Activated CD4-positive, alpha-beta T cell treated with anti-CD3 and anti-CD28 coated beads, Interleukin-2, amount 10 ng/mL, durations not matched to agents 7 days and 5 days (primary cell): ENCODE measurements around the gene DTX2. TPM values are rescaled to one million over a fixed set of nuclear protein-coding genes. Genes with fewer than 3 reads are reported as not detected.
"Not testable (repeated sequence)": the region's sequence is repeated elsewhere in the genome, so short reads cannot be mapped to it uniquely, and the experiment has no call there.

Source experiments
- CTCF ChIA-PET: fragments of 350-600 bp; sonication (Branson Sonifier 250); formaldehyde crosslinking; loops from one replicate; lab custom pipeline; 2021; ENCODE audit warnings: antibody characterized with exemption; lab: Charles Lee
- POLR2A ChIA-PET: fragments of 350-600 bp; sonication (Branson Sonifier 250); formaldehyde crosslinking; loops from one replicate; lab custom pipeline; 2021; ENCODE audit warnings: antibody characterized with exemption; lab: Charles Lee
- DNase-seq: peaks from one replicate; pipeline ENCODE4 v3.0.0-alpha.2; 2020
- H3K27ac Mint-ChIP-seq: one replicate; pipeline ENCODE4 v1.8.0; 2021; ENCODE audit warnings: mild to moderate bottlenecking, moderate library complexity, mixed read lengths
- H3K27me3 Mint-ChIP-seq: one replicate; pipeline ENCODE4 v1.8.0; 2021; ENCODE audit warnings: mixed read lengths
- H3K36me3 Mint-ChIP-seq: one replicate; pipeline ENCODE4 v1.8.0; 2021; ENCODE audit warnings: low read depth, mixed read lengths
- H3K4me1 Mint-ChIP-seq: one replicate; pipeline ENCODE4 v1.8.0; 2021; ENCODE audit warnings: mixed read lengths
- H3K4me3 Mint-ChIP-seq: one replicate; pipeline ENCODE4 v1.8.0; 2021; ENCODE audit warnings: mild to moderate bottlenecking, moderate library complexity, mixed read lengths
- H3K9me3 Mint-ChIP-seq: one replicate; pipeline ENCODE4 v1.8.0; 2021; ENCODE audit warnings: mixed read lengths
- total RNA-seq, 2 experiments: library from RNA; stranded (reverse); gene quantifications; one replicate each; pipeline ENCODE4 v1.2.3, GENCODE V29; 2021

The DTX2 gene
- total RNA-seq, 2 experiments from 2014 or later: 31.5 to 35.8 TPM

DNA sequence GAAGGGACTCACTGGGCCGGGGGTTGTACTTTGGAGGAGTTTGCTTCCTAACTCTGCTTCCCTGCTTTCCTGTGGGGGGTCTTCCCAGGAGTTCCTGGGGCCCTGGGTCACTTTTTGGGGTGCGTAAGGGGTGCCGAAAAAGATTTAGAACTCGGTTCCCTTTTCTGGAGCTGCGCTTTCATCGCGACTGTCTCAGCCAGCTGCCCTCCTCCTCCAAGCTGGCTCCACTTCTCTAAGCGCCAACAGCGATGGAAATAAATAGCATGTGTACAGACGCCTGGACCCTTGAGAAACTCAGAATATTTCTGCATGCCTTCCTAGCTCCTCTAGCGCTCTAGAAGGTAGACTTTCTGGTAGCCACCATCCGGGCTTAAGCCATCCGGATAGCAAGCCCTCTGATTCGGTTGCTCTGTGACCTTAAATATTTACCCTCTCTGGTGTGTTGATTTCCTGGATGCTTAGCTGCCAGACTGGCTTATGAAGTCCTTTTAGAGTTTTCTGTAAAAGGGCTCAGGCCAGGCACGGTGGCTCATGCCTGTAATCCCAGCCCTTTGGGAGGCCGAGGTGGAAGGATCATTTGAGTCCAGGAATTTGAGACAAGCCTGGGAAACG lies 868 bp downstream of the DTX2 start:
- H3K9me3 Mint-ChIP-seq, CTCF ChIA-PET, H3K4me3 Mint-ChIP-seq, H3K27me3 Mint-ChIP-seq, DNase-seq, POLR2A ChIA-PET, H3K27ac Mint-ChIP-seq, H3K36me3 Mint-ChIP-seq, H3K4me1 Mint-ChIP-seq: not testable (repeated sequence)

DNA sequence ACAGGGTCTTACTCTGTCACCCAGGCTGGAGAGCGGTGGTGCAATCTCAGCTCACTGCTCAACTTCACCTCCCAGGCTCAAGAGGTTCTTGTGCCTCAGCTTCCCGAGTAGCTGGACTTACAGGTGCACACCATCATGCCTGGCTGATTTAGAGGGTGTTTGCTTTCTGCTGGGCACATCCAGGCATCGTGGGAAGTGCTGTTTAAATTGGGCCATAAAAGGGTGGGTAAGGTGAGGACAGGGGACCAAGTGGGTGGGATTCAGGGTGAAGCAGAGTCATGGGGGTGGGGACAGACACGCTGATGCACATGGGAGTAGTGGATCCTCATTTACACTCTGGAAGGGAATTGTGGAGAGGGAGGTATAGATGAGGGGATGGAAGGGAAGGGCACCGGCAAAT lies 3.5 kb downstream of the DTX2 start:
- H3K27ac Mint-ChIP-seq, CTCF ChIA-PET, H3K4me3 Mint-ChIP-seq, H3K4me1 Mint-ChIP-seq, DNase-seq, H3K36me3 Mint-ChIP-seq, POLR2A ChIA-PET, H3K9me3 Mint-ChIP-seq, H3K27me3 Mint-ChIP-seq: not testable (repeated sequence)

DNA sequence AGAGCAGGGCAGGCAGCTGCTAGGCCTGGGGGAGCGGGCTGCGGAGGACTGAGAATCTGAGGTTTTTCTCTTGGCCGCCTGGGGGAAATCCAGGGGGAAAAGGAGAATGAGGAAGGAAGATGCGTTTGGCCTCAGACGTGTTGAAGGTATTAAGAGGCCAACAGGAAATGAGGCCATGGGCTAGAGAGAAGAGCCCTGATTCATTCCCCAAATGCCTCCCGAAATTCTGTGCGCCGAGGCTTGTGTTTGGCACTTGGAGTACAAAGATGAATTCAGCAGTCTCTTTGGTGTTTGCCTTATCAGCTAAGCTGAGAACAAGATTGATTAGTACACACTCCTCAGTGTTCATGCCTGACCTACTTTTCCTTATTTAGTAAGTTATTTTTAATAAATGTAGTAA lies 4.4 kb downstream of the DTX2 start:
- H3K27me3 Mint-ChIP-seq, H3K9me3 Mint-ChIP-seq, DNase-seq, CTCF ChIA-PET, H3K27ac Mint-ChIP-seq, H3K36me3 Mint-ChIP-seq, H3K4me3 Mint-ChIP-seq, H3K4me1 Mint-ChIP-seq, POLR2A ChIA-PET: not testable (repeated sequence)

GRCh38 chr7:76467743-76468404 lies 6.4 kb downstream of the DTX2 start:
- H3K4me1 Mint-ChIP-seq, H3K9me3 Mint-ChIP-seq, H3K27ac Mint-ChIP-seq, CTCF ChIA-PET, H3K36me3 Mint-ChIP-seq, H3K4me3 Mint-ChIP-seq, H3K27me3 Mint-ChIP-seq, POLR2A ChIA-PET, DNase-seq: not testable (repeated sequence)

DNA sequence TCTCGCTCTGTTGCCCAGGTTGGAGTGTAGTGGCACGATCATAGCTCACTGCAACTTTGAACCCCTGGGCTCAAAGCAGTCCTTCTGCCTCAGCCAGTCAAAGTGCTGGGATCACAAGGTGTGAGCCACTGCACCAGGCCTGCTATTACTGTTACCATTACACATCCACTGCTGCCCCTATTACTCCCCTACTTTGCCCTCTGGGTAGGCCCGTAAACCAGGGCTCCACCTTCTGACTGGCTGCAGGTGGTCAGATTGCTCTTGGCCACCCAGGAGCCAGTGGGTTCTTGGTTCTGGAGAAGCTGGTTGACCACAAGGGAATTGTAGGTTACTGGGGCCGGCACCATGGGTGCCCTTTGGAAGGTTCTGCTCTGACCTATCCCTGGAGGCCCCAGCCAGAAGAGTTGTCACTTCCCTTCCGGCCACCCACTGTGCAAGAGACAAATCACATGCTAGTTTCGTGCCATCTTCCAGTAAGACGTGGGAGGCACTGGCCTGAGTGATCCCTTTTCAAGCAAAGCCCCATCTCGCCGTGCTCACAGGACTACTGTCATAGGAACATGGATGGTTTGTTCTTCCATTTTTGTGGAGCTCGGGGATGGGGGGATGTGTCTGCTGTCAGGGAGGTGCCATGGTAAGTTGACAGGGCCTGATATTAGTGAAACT lies 10.2 kb downstream of the DTX2 start:
- H3K4me3 Mint-ChIP-seq, H3K9me3 Mint-ChIP-seq, DNase-seq, POLR2A ChIA-PET, H3K27ac Mint-ChIP-seq, H3K4me1 Mint-ChIP-seq, CTCF ChIA-PET, H3K27me3 Mint-ChIP-seq, H3K36me3 Mint-ChIP-seq: not testable (repeated sequence)

- CTCF ChIA-PET, H3K9me3 Mint-ChIP-seq, H3K36me3 Mint-ChIP-seq, H3K27ac Mint-ChIP-seq, H3K4me1 Mint-ChIP-seq, H3K27me3 Mint-ChIP-seq, POLR2A ChIA-PET, H3K4me3 Mint-ChIP-seq, DNase-seq: not testable (repeated sequence)
Observed at GRCh38 chr7:76473097-76473496, 11.6 kb downstream of the DTX2 start.

GRCh38 chr7:76476280-76476679 lies 14.8 kb downstream of the DTX2 start:
- H3K27ac Mint-ChIP-seq, H3K27me3 Mint-ChIP-seq, H3K36me3 Mint-ChIP-seq, H3K4me3 Mint-ChIP-seq, CTCF ChIA-PET, H3K9me3 Mint-ChIP-seq, DNase-seq, H3K4me1 Mint-ChIP-seq, POLR2A ChIA-PET: not testable (repeated sequence)

DNA sequence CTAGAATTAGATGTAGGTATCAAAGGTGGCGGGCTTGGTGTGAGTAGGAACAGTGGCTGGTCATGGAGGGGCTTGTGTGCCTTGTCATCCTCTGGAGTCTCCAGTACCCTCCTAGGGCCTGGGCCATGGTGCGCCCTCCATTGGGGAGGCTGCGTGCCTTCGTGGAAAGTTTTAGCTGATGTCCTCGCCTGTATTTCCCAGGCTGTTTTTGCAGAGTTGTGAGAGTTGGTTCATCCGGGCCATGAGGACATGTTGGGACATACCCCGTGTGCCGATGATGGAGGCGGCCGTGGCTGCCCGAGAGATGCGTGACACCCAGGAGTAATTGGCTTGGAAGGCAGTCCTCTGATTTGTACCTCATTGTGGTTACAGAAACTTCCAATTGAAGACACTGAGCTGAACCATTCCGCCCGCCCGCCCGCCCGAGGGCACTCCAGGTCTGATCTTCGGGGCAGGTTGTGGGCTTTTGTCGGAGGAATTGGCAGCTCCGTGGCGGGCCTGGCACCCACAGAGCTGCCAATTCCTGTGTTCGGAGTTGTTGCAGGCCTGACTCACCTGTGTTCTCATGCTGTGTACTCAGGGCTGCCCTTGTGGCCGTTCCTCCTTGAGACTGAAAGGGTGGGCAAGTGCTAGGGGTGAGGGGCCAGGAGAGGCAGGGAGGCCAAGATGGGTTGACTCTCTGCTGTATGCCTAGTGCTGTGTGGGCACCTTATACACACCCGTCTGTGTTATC lies 15.4 kb downstream of the DTX2 start:
- H3K36me3 Mint-ChIP-seq, DNase-seq, CTCF ChIA-PET, H3K27ac Mint-ChIP-seq, H3K4me1 Mint-ChIP-seq, H3K9me3 Mint-ChIP-seq, H3K27me3 Mint-ChIP-seq, POLR2A ChIA-PET, H3K4me3 Mint-ChIP-seq: not testable (repeated sequence)

- DNase-seq, POLR2A ChIA-PET, H3K4me3 Mint-ChIP-seq: not testable (repeated sequence)
Observed at GRCh38 chr7:76479628-76480027, 18.1 kb downstream of the DTX2 start.

GRCh38 chr7:76480403-76481253 lies 19.1 kb downstream of the DTX2 start:
- CTCF ChIA-PET, DNase-seq, H3K27me3 Mint-ChIP-seq, H3K4me3 Mint-ChIP-seq, H3K4me1 Mint-ChIP-seq, POLR2A ChIA-PET, H3K9me3 Mint-ChIP-seq, H3K27ac Mint-ChIP-seq: not testable (repeated sequence)
- H3K36me3 Mint-ChIP-seq: peaks cover 12% of the 10 kb centered on the region

More at GRCh38 chr7:76479628-76480027, 18.1 kb downstream of the DTX2 start:
- H3K27me3 Mint-ChIP-seq, CTCF ChIA-PET, H3K27ac Mint-ChIP-seq, H3K9me3 Mint-ChIP-seq, H3K4me1 Mint-ChIP-seq: not testable (repeated sequence)
- H3K36me3 Mint-ChIP-seq: peaks cover 12% of the 10 kb centered on the region

DNA sequence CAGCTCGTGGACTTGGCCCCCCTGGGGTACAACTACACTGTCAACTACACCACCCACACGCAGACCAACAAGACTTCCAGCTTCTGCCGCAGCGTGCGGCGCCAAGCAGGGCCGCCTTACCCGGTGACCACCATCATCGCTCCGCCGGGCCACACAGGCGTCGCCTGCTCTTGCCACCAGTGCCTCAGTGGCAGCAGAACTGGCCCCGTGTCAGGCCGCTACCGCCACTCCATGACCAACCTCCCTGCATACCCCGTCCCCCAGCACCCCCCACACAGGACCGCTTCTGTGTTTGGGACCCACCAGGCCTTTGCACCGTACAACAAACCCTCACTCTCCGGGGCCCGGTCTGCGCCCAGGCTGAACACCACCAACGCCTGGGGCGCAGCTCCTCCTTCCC lies 21.2 kb downstream of the DTX2 start:
- H3K9me3 Mint-ChIP-seq, H3K27ac Mint-ChIP-seq, H3K4me1 Mint-ChIP-seq, H3K27me3 Mint-ChIP-seq, H3K4me3 Mint-ChIP-seq, POLR2A ChIA-PET, DNase-seq, CTCF ChIA-PET: not testable (repeated sequence)
- peaks cover 12% of the 10 kb centered on the region for H3K36me3 Mint-ChIP-seq

- H3K4me3 Mint-ChIP-seq, H3K27ac Mint-ChIP-seq, DNase-seq, CTCF ChIA-PET, H3K9me3 Mint-ChIP-seq, H3K4me1 Mint-ChIP-seq, H3K27me3 Mint-ChIP-seq, POLR2A ChIA-PET: not testable (repeated sequence)
- H3K36me3 Mint-ChIP-seq: peaks cover 12% of the 10 kb centered on the region
Observed at GRCh38 chr7:76483081-76483480, 21.6 kb downstream of the DTX2 start.
